Breast epithelium (tissue), 3 donors: ENCODE data around the gene POLR2J3.
"Not testable (repeated sequence)": the region's sequence is repeated elsewhere in the genome, so short reads cannot be mapped to it uniquely, and the experiment has no call there.

Experiments used
- POLR2AphosphoS5 ChIP-seq, 3 donors: sonication (generic); formaldehyde crosslinking; IDR thresholded peaks; one replicate each; pipeline ENCODE4 v1.6.1; 2017; ENCODE audit warnings: antibody characterized with exemption in 3 of 3
- TF ChIP-seq, protein P1 (sequence below), 3 donors: fragments of 450-650 bp; IDR thresholded peaks; one replicate each; pipeline ENCODE4 v1.5.1; 2016 to 2017; ENCODE audit warnings: antibody characterized with exemption in 3 of 3, mild to moderate bottlenecking in 3 of 3, moderate library complexity in 3 of 3

DNA sequence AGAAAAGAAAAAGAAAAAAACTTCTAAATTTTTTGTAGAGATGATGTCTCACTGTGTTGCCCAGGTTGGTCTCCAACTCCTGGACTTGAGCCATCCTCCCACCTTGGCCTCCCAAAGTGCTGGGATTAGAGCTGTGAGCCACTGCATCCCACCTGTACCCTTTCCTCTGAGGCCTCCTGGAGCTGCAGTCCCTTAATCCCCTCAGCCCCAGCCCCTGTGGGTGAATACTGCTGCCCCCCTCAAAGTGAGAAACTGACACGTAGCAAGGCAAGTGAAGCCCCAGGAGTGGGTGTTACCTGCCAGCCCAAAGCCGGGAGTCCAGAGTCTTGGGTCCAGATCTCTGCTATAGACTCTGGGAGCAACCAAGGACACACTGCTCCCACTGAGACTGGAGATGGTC lies 47.6 kb downstream of the POLR2J3 start:
- TF ChIP-seq, protein P1, sequence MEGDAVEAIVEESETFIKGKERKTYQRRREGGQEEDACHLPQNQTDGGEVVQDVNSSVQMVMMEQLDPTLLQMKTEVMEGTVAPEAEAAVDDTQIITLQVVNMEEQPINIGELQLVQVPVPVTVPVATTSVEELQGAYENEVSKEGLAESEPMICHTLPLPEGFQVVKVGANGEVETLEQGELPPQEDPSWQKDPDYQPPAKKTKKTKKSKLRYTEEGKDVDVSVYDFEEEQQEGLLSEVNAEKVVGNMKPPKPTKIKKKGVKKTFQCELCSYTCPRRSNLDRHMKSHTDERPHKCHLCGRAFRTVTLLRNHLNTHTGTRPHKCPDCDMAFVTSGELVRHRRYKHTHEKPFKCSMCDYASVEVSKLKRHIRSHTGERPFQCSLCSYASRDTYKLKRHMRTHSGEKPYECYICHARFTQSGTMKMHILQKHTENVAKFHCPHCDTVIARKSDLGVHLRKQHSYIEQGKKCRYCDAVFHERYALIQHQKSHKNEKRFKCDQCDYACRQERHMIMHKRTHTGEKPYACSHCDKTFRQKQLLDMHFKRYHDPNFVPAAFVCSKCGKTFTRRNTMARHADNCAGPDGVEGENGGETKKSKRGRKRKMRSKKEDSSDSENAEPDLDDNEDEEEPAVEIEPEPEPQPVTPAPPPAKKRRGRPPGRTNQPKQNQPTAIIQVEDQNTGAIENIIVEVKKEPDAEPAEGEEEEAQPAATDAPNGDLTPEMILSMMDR (IDR thresholded peaks at IDR 0.05) = not testable (repeated sequence)
- TF ChIP-seq POLR2AphosphoS5 (IDR thresholded peaks at IDR 0.05) = not testable (repeated sequence)
